ENCODE data around the gene DMBX1.

DNA sequence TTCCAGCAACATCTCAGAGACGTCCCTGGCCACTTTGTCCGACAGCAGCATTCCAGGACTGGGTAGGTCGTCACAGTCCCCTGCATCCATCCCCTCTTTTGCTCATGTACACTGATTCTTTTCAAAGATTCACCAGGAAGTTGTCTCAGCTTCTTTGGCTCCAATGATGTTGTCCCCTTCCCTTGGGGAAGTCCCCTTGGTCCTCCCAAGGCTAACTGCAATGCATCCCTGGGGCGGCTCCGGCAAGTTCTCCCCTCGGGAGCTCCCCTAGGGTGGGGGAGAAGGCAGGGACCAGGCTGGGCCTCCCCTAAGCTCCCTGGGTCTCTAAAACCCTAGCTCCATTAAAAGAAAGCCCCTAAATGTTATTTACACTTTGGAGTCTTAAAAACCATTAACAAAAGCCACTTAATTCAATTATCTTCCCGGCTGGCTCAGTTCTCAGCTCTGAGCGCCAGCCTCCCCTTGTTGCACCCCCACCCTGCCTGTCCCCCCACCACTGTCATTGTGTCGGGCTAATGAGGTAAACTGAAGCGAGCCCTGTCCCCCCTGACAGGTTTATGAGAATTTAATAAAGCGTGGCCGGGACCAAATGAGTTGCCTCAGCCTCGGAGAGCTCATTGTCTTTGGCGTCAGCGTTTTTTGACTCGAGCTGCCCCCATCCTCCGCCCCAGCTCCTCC lies 36.5 kb downstream of the DMBX1 start:
- TF ChIP-seq, protein P1, sequence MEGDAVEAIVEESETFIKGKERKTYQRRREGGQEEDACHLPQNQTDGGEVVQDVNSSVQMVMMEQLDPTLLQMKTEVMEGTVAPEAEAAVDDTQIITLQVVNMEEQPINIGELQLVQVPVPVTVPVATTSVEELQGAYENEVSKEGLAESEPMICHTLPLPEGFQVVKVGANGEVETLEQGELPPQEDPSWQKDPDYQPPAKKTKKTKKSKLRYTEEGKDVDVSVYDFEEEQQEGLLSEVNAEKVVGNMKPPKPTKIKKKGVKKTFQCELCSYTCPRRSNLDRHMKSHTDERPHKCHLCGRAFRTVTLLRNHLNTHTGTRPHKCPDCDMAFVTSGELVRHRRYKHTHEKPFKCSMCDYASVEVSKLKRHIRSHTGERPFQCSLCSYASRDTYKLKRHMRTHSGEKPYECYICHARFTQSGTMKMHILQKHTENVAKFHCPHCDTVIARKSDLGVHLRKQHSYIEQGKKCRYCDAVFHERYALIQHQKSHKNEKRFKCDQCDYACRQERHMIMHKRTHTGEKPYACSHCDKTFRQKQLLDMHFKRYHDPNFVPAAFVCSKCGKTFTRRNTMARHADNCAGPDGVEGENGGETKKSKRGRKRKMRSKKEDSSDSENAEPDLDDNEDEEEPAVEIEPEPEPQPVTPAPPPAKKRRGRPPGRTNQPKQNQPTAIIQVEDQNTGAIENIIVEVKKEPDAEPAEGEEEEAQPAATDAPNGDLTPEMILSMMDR (IDR thresholded peaks at IDR 0.05), result no peak
- no peak for TF ChIP-seq POLR2A (IDR thresholded peaks at IDR 0.05)
- TF ChIP-seq POLR2AphosphoS5 (IDR thresholded peaks at IDR 0.05), result no peak
- TF ChIP-seq EP300 (IDR thresholded peaks at IDR 0.05), result no peak
